Neural cell (in vitro differentiated cells): ENCODE measurements around the gene FBRSL1. TPM values are rescaled to one million over a fixed set of nuclear protein-coding genes. Genes with fewer than 3 reads are reported as not detected.

Source experiments
- H2AFZ ChIP-seq: fragments of 200-600, 300-800 bp; sonication (generic), shearing (Covaris generic); 2 replicates; pipeline ENCODE4 v1.6.0; 2014; ENCODE audit warnings: low read depth, mild to moderate bottlenecking, antibody characterized with exemption, low read length, moderate library complexity
- H3F3A ChIP-seq: fragments of 200-600 bp; shearing (Covaris generic); 2 replicates; pipeline ENCODE4 v1.6.1; 2016; ENCODE audit warnings: mild to moderate bottlenecking, moderate library complexity, mixed read lengths, antibody characterized with exemption, low read length; ENCODE audit not compliant: insufficient read depth, poor library complexity, severe bottlenecking
- H3K27ac ChIP-seq: fragments of 200-600, 300-800 bp; sonication (generic), shearing (Covaris generic); 2 replicates; pipeline ENCODE4 v1.5.1; 2014; ENCODE audit warnings: mild to moderate bottlenecking, low read length, moderate library complexity
- H3K27me3 ChIP-seq: fragments of 300-800, 200-600 bp; sonication (generic), shearing (Covaris generic); 2 replicates; pipeline ENCODE4 v1.6.0; 2014; ENCODE audit warnings: mild to moderate bottlenecking, low read depth, low read length, moderate library complexity; ENCODE audit not compliant: insufficient read depth
- H3K36me3 ChIP-seq: fragments of 300-800, 200-600 bp; sonication (generic), shearing (Covaris generic); 2 replicates; pipeline ENCODE4 v1.5.1; 2014; ENCODE audit warnings: mild to moderate bottlenecking, antibody characterized with exemption, low read length, moderate library complexity; ENCODE audit not compliant: insufficient read depth
- H3K4me2 ChIP-seq: fragments of 300-800, 200-600 bp; sonication (generic), shearing (Covaris generic); 2 replicates; pipeline ENCODE4 v1.6.0; 2014; ENCODE audit warnings: mild to moderate bottlenecking, low read length
- H3K4me3 ChIP-seq: fragments of 300-800, 200-600 bp; sonication (generic), shearing (Covaris generic); 2 replicates; pipeline ENCODE4 v1.5.1; 2014; ENCODE audit warnings: mild to moderate bottlenecking, low read length, moderate library complexity
- H3K79me2 ChIP-seq: fragments of 200-600 bp; shearing (Covaris generic); replicated peaks from 2 replicates; pipeline ENCODE4 v1.6.0; 2014; ENCODE audit warnings: mild to moderate bottlenecking, low read length, moderate library complexity; ENCODE audit not compliant: insufficient read depth
- H3K9ac ChIP-seq: fragments of 300-800, 200-600 bp; sonication (generic), shearing (Covaris generic); 2 replicates; pipeline ENCODE4 v1.6.1; 2016; ENCODE audit warnings: mild to moderate bottlenecking, low read length, mixed read lengths
- H3K9me2 ChIP-seq: fragments of 200-600 bp; shearing (Covaris generic); 2 replicates; pipeline ENCODE4 v1.6.1; 2016; ENCODE audit warnings: mild to moderate bottlenecking, low read length, mixed read lengths; ENCODE audit not compliant: insufficient read depth
- H3K9me3 ChIP-seq: fragments of 200-600, 300-800 bp; sonication (generic), shearing (Covaris generic); 2 replicates; pipeline ENCODE4 v1.6.1; 2016; ENCODE audit warnings: mild to moderate bottlenecking, mixed run types, low read length, moderate library complexity, mixed read lengths
- H4K20me1 ChIP-seq: fragments of 200-600 bp; shearing (Covaris generic); 2 replicates; pipeline ENCODE4 v1.6.1; 2016; ENCODE audit warnings: mild to moderate bottlenecking, mixed run types; ENCODE audit not compliant: insufficient read depth
- CTCF ChIP-seq: fragments of 450-650 bp; IDR thresholded peaks from 2 replicates; pipeline ENCODE4 v1.5.1; 2014; ENCODE audit warnings: antibody characterized with exemption, mild to moderate bottlenecking, moderate library complexity; ENCODE audit not compliant: poor library complexity, severe bottlenecking
- EZH2 ChIP-seq: fragments of 200-600, 300-800 bp; shearing (Covaris generic), sonication (generic); IDR thresholded peaks from 2 replicates; pipeline ENCODE4 v1.6.1; 2014; ENCODE audit warnings: antibody characterized with exemption, low read length, borderline replicate concordance, mild to moderate bottlenecking; ENCODE audit not compliant: insufficient read depth, poor library complexity, severe bottlenecking
- POLR2AphosphoS5 ChIP-seq: IDR thresholded peaks from 2 replicates; pipeline ENCODE4 v1.6.1; 2012
- RAD21 ChIP-seq: fragments of 450-650 bp; conservative IDR thresholded peaks from 2 replicates; pipeline ENCODE4 v1.6.1; 2014; ENCODE audit warnings: antibody characterized with exemption, mild to moderate bottlenecking, moderate library complexity
- REST ChIP-seq: IDR thresholded peaks from 2 replicates; pipeline ENCODE4 v1.6.1; 2012; ENCODE audit warnings: borderline replicate concordance
- SMC3 ChIP-seq: fragments of 450-650 bp; conservative IDR thresholded peaks from 2 replicates; pipeline ENCODE4 v1.6.1; 2014; ENCODE audit warnings: antibody characterized with exemption, mild to moderate bottlenecking, moderate library complexity; ENCODE audit not compliant: poor library complexity
- polyA plus RNA-seq: library from polyadenylated mRNA; depleted of rRNA; stranded (reverse); fragments of >200 nt; gene quantifications from 2 replicates; pipeline ENCODE4 v1.2.3, GENCODE V29; 2014

Gene FBRSL1
- polyA plus RNA-seq, 1 donor from 2014 or later, result 11.9 TPM

GRCh38 chr12:132445884-132446632, 43.9 kb upstream of the FBRSL1 start:
- no peak overlapping the region for H3K4me2 ChIP-seq
- H3K79me2 ChIP-seq, result no peaks in the 10 kb centered on the region
- H2AFZ ChIP-seq, result no peak overlapping the region
- TF ChIP-seq CTCF (no peak), EZH2 (no peak), SMC3 (no peak), REST (no peak), RAD21 (no peak)
- H3K27me3 ChIP-seq, result no peaks in the 10 kb centered on the region
- no peak overlapping the region for H3K27ac ChIP-seq
- no peaks in the 10 kb centered on the region for H3K9me3 ChIP-seq
- no peak overlapping the region for H3K4me3 ChIP-seq
- H3K9ac ChIP-seq, result no peak overlapping the region
- H3F3A ChIP-seq, result no peaks in the 10 kb centered on the region
- H3K9me2 ChIP-seq, result no peaks in the 10 kb centered on the region
- no peaks in the 10 kb centered on the region for H4K20me1 ChIP-seq
- H3K36me3 ChIP-seq, result no peaks in the 10 kb centered on the region

GRCh38 chr12:132446633-132447326, 43.2 kb upstream of the FBRSL1 start:
- Histone ChIP-seq H3K4me3 (no peak overlapping the region), H3K9ac (no peak overlapping the region), H3K79me2 (no peaks in the 10 kb centered on the region), H4K20me1 (no peaks in the 10 kb centered on the region), H3K9me2 (no peaks in the 10 kb centered on the region), H3F3A (no peaks in the 10 kb centered on the region), H3K36me3 (no peaks in the 10 kb centered on the region), H3K27me3 (no peaks in the 10 kb centered on the region), H3K27ac (no peak overlapping the region), H3K4me2 (no peak overlapping the region), H2AFZ (no peak overlapping the region), H3K9me3 (no peaks in the 10 kb centered on the region)
- TF ChIP-seq EZH2 (no peak), RAD21 (no peak), REST (no peak), POLR2AphosphoS5 (no peak)
